HepG2 (cell line): ENCODE measurements around the gene PPFIA2. TPM values are rescaled to one million over a fixed set of nuclear protein-coding genes. Genes with fewer than 3 reads are reported as not detected.

Experiments used
- ATAC-seq: fragments of 200-7000 bp; cut with Tn5 transposase; 3 replicates; pipeline ENCODE4 v1.9.1; 2020; ENCODE audit warnings: mild to moderate bottlenecking, moderate library complexity
- BruUV-seq: library from RNA; stranded (reverse); fragments of 400-500 nt; replicated peaks from 2 replicates; lab custom pipeline; 2021; lab: Mats Ljungman, UMichigan
- CTCF ChIA-PET: fragments of 300-600 bp; formaldehyde crosslinking; extraction: SDS; loops from one replicate; lab custom pipeline; 2021; ENCODE audit warnings: low total read pairs, inconsistent platforms, low intra/inter-chr PET ratio; lab: Yijun Ruan, JAX
- POLR2A ChIA-PET: fragments of 350-600 bp; sonication (Branson Sonifier 250); formaldehyde crosslinking; loops from one replicate; lab custom pipeline; 2020; ENCODE audit warnings: antibody characterized with exemption, inconsistent platforms; lab: Yijun Ruan, JAX
- DNase-seq: peaks from one replicate; pipeline ENCODE4 v3.0.0-alpha.2; 2015; ENCODE audit warnings: low spot score
- FAIRE-seq: peaks from 3 replicates; lab custom pipeline; 2011; peaks lifted over from hg19 to GRCh38; lab: Jason Lieb, UNC
- H2AFZ ChIP-seq: one replicate; pipeline ENCODE4 v1.6.1; 2011; ENCODE audit warnings: low read length, inconsistent platforms
- H3K27ac ChIP-seq: fragments of 300-600 bp; 3 replicates; pipeline ENCODE4 v1.8.0; 2011; ENCODE audit warnings: mixed run types, mild to moderate bottlenecking, mixed read lengths, low read length, inconsistent platforms; ENCODE audit not compliant: insufficient read depth; ENCODE audit errors: extremely low read length
- H3K27me3 ChIP-seq, 2 experiments: fragments of 200-600 bp in 1 of 2; 2 replicates in 1 of 2; 3 replicates in 1 of 2; pipeline versions ENCODE4 v1.6.0 to v1.8.0; 2011; ENCODE audit warnings: low read length in 2 of 2, mild to moderate bottlenecking in 2 of 2, moderate library complexity in 2 of 2, inconsistent platforms in 1 of 2; ENCODE audit not compliant: insufficient read depth in 2 of 2, control insufficient read depth in 1 of 2
- H3K36me3 ChIP-seq, 2 experiments: fragments of 200-600 bp in 1 of 2; replicated peaks in 1 of 2; 2 replicates in 1 of 2; 3 replicates in 1 of 2; pipeline versions ENCODE4 v1.5.1 to v1.8.0; 2011; ENCODE audit warnings: low read length in 2 of 2, inconsistent platforms in 1 of 2; ENCODE audit not compliant: insufficient read depth in 2 of 2, control insufficient read depth in 1 of 2
- H3K4me1 ChIP-seq: 2 replicates; pipeline ENCODE4 v1.5.1; 2012; ENCODE audit warnings: low read length, inconsistent platforms; ENCODE audit not compliant: insufficient read depth
- H3K4me2 ChIP-seq: 2 replicates; pipeline ENCODE4 v1.6.0; 2011; ENCODE audit warnings: low read depth, low read length, inconsistent platforms
- H3K4me3 ChIP-seq, 3 experiments: fragments of 200-600 bp in 1 of 3; sonication (generic), shearing (Covaris generic) in 1 of 3; replicated peaks in 1 of 3; 2 replicates each; pipeline ENCODE4 v1.5.1; 2011 to 2016; ENCODE audit warnings: low read length in 3 of 3, inconsistent platforms in 2 of 3, low read depth in 2 of 3, mild to moderate bottlenecking in 2 of 3, control low read depth in 1 of 3, mixed read lengths in 1 of 3; ENCODE audit not compliant: insufficient read depth in 1 of 3
- H3K79me2 ChIP-seq: one replicate; pipeline ENCODE4 v1.6.1; 2011; ENCODE audit warnings: low read length, inconsistent platforms; ENCODE audit not compliant: insufficient read depth
- H3K9ac ChIP-seq: 2 replicates; pipeline ENCODE4 v1.6.0; 2011; ENCODE audit warnings: mild to moderate bottlenecking, low read depth, low read length, inconsistent platforms; ENCODE audit not compliant: insufficient read depth
- H3K9me3 ChIP-seq: 2 replicates; pipeline ENCODE4 v1.5.1; 2012; ENCODE audit warnings: mild to moderate bottlenecking, low read length
- H4K20me1 ChIP-seq: 2 replicates; pipeline ENCODE4 v1.6.0; 2011; ENCODE audit warnings: inconsistent platforms, mild to moderate bottlenecking, low read length, moderate library complexity; ENCODE audit not compliant: insufficient read depth
- EP300 ChIP-seq, 3 experiments: sonication (generic) in 1 of 3; formaldehyde crosslinking in 1 of 3; IDR thresholded peaks; 2 replicates each; pipeline versions ENCODE4 v1.5.1 to v1.6.1; 2011 to 2020; ENCODE audit warnings: low read depth in 2 of 3, low read length in 2 of 3, borderline replicate concordance in 1 of 3, improper control_type of control experiment in 1 of 3, mild to moderate bottlenecking in 1 of 3, missing genetic modification reagents in 1 of 3, moderate library complexity in 1 of 3
- MTERF4 ChIP-seq: sonication (generic); formaldehyde crosslinking; IDR thresholded peaks from 2 replicates; pipeline ENCODE4 v1.8.0; 2023; ENCODE audit warnings: mild to moderate bottlenecking, missing genetic modification reagents
- NR1H2 ChIP-seq: sonication (generic); formaldehyde crosslinking; IDR thresholded peaks from 2 replicates; pipeline ENCODE4 v1.8.1; 2022; ENCODE audit warnings: low read depth, missing genetic modification reagents, borderline replicate concordance
- RBM22 ChIP-seq: fragments of 200-400 bp; formaldehyde crosslinking; optimal IDR thresholded peaks from 2 replicates; pipeline ENCODE3; 2017; ENCODE audit warnings: mild to moderate bottlenecking, low read length, moderate library complexity
- SNRNP70 ChIP-seq: fragments of 200-400 bp; formaldehyde crosslinking; IDR thresholded peaks from 2 replicates; pipeline ENCODE4 v1.6.1; 2017; ENCODE audit warnings: mild to moderate bottlenecking, low read depth, low read length, moderate library complexity
- SYNCRIP ChIP-seq: fragments of 200-400 bp; formaldehyde crosslinking; IDR thresholded peaks from 2 replicates; pipeline ENCODE4 v1.6.1; 2018; ENCODE audit warnings: mild to moderate bottlenecking, low read depth, low read length; ENCODE audit not compliant: insufficient read depth
- THAP11 ChIP-seq: IDR thresholded peaks from 2 replicates; pipeline ENCODE4 v1.6.1; 2016; ENCODE audit warnings: missing biosample characterization, missing genetic modification reagents
- TRIM24 ChIP-seq: sonication (generic); formaldehyde crosslinking; IDR thresholded peaks from 2 replicates; pipeline ENCODE4 v1.8.0; 2022; ENCODE audit warnings: mild to moderate bottlenecking, missing genetic modification reagents
- ZBTB38 ChIP-seq: sonication (generic); formaldehyde crosslinking; IDR thresholded peaks from 2 replicates; pipeline ENCODE4 v1.5.1; 2020; ENCODE audit warnings: mild to moderate bottlenecking, missing genetic modification reagents
- ZNF414 ChIP-seq: sonication (generic); formaldehyde crosslinking; IDR thresholded peaks from 2 replicates; pipeline ENCODE4 v1.5.0; 2020; ENCODE audit warnings: missing genetic modification reagents
- ZNF607 ChIP-seq: sonication (generic); formaldehyde crosslinking; IDR thresholded peaks from 2 replicates; pipeline ENCODE4 v1.5.1; 2020; ENCODE audit warnings: missing genetic modification reagents, mild to moderate bottlenecking, borderline replicate concordance
- WGBS: methylation state at CpG from one replicate; pipeline ENCODE4 v1.1.6; 2017; ENCODE audit warnings: low lambda C conversion rate; 5-methylcytosine and 5-hydroxymethylcytosine counted together
- in situ Hi-C: cut with HindIII; loops from 2 replicates; pipeline ENCODE4 v1.10.0; 2017; ENCODE audit warnings: low pct_unique_long_range_greater_than_20kb; ENCODE audit not compliant: extremely low pct_ligation_motif_present
- intact Hi-C: fragments of 100-400 bp; cut with micrococcal nuclease; formaldehyde crosslinking; loops from one replicate; pipeline ENCODE4 v1.10.0; 2022; ENCODE audit not compliant: unreplicated experiment
- polyA plus RNA-seq, 8 experiments: library from polyadenylated mRNA; depleted of rRNA in 3 of 8; stranded (reverse) in 7 of 8; unstranded in 1 of 8; fragments of >200 nt; fragmentation: Illumina TruSeq in 4 of 8; extraction: Trizol in 4 of 8; gene quantifications; 2 replicates each; pipeline versions ENCODE4 v1.2.1 to v1.2.3, GENCODE V29; 2011 to 2016; ENCODE audit warnings: low read depth in 4 of 8, missing spikeins in 1 of 8, mixed read lengths in 1 of 8; ENCODE audit not compliant: insufficient read depth in 1 of 8
- total RNA-seq, 5 experiments: library from RNA; depleted of rRNA; stranded (reverse); fragments of >200 nt; fragmentation: Illumina TruSeq; extraction: Trizol; gene quantifications; 2 replicates each; pipeline ENCODE4 v1.2.3, GENCODE V29; 2016; ENCODE audit warnings: low read depth in 1 of 5

PPFIA2 gene
- total and polyA plus RNA-seq, 2 of the 13 experiments (the other 11 are each of a cell fraction or from before 2014, with no cell fraction given), result 0.05 TPM; not detected in 1

GRCh38 chr12:81255947-81256346 lies 503.2 kb downstream of the PPFIA2 start:
- no peak overlapping the region for H2AFZ ChIP-seq
- no peak overlapping the region for H3K27ac ChIP-seq
- ChIA-PET CTCF (no interaction called here), POLR2A (no interaction called here)
- no peaks in the 10 kb centered on the region for H3K4me1 ChIP-seq
- DNase-seq (no peak), FAIRE-seq (peak; percentile 47), ATAC-seq (peak; percentile 38; the same call in 1 of the 3 replicates)
- H3K36me3 ChIP-seq, result peaks cover 11 to 25% of the 10 kb centered on the region in 2 experiments; a peak in 4 of 5 replicates
- H3K79me2 ChIP-seq, result no peaks in the 10 kb centered on the region
- BruUV-seq, result TSS peak; percentile 44
- no peaks in the 10 kb centered on the region for H3K27me3 ChIP-seq
- TF ChIP-seq RBM22 (peak; percentile 89), TRIM24 (CRISPR knock-in tag) (no peak)
- H3K9ac ChIP-seq, result no peak overlapping the region
- H3K4me2 ChIP-seq, result no peak overlapping the region
- no peak overlapping the region for H3K4me3 ChIP-seq
- no peaks in the 10 kb centered on the region for H4K20me1 ChIP-seq
- in situ Hi-C loops, result no loop called here
- intact Hi-C loops, result loop anchor here (5.0 kb wide), 1 partner anchor 419 kb away; no protein-coding TSS in a partner anchor
- H3K9me3 ChIP-seq, result no peaks in the 10 kb centered on the region
- 95% methylated on average over 2 of the region's 2 CpGs for WGBS

GRCh38 chr12:81255456-81255855 lies 503.7 kb downstream of the PPFIA2 start:
- ATAC-seq, result no peak
- no peak for FAIRE-seq
- Histone ChIP-seq H3K9ac (no peak overlapping the region), H3K27ac (no peak overlapping the region), H3K4me1 (no peaks in the 10 kb centered on the region), H3K27me3 (no peaks in the 10 kb centered on the region), H2AFZ (no peak overlapping the region), H3K4me3 (no peak overlapping the region), H3K4me2 (no peak overlapping the region), H4K20me1 (no peaks in the 10 kb centered on the region), H3K9me3 (no peaks in the 10 kb centered on the region)
- no peak for DNase-seq
- WGBS, result 98% methylated on average over 7 of the region's 7 CpGs
- POLR2A ChIA-PET, result no interaction called here
- no TSS peak for BruUV-seq
- in situ Hi-C loops, result no loop called here
- intact Hi-C loops, result loop anchor here (5.0 kb wide), 1 partner anchor 418 kb away; no protein-coding TSS in a partner anchor
- CTCF ChIA-PET, result no interaction called here
- TF ChIP-seq EP300 (IDR thresholded peaks at IDR 0.05; ENCODE audit: low read depth in 2 of 2, low read length in 2 of 2) (no peak), EP300 (CRISPR knock-in tag; IDR thresholded peaks at IDR 0.05; ENCODE audit: borderline replicate concordance) (no peak), ZNF414 (no peak), NR1H2 (no peak), THAP11 (CRISPR knock-in tag) (no peak), SNRNP70 (no peak), ZBTB38 (CRISPR knock-in tag) (no peak), ZNF607 (CRISPR knock-in tag) (no peak), MTERF4 (no peak), SYNCRIP (no peak)
- TF ChIP-seq, all 625 proteins: peak for 0
- peaks cover 11 to 27% of the 10 kb centered on the region in 2 experiments; a peak in 4 of 5 replicates for H3K36me3 ChIP-seq
- H3K79me2 ChIP-seq, result no peaks in the 10 kb centered on the region
